HG02798 (cell line): ENCODE results near the gene KHDRBS2.

Source experiments
- ATAC-seq: cut with Tn5 transposase; IDR thresholded peaks from one replicate; pipeline ENCODE4 v1.9.1; 2021; ENCODE audit warnings: mild to moderate bottlenecking; ENCODE audit not compliant: unreplicated experiment, poor library complexity

Gene KHDRBS2

GRCh38 chr6:62042429-62042828, 243.6 kb downstream of the KHDRBS2 start:
- no peak for ATAC-seq

- ATAC-seq = no peak
These were observed 246.4 kb downstream of the KHDRBS2 start for GRCh38 chr6:62039605-62040004.

DNA sequence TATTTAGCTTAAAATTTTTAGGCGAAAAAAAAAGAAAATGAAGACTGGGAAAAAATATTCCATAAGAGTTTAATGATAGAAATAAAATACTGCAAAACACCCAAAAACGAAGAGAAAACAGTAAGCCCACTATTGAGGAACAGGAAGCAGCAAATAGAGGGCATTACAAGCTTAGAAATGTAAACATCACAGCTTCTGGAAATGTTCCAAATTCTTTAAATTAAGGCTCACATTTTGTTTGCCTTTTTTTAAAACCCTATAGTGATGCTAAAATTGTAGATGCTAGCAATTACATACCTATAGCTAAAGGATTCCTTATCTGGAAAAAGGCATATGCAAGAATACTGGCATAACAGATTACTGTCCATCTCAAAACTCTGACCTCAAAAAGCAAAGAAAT, 248.6 kb downstream of the KHDRBS2 start:
- no peak for ATAC-seq

DNA sequence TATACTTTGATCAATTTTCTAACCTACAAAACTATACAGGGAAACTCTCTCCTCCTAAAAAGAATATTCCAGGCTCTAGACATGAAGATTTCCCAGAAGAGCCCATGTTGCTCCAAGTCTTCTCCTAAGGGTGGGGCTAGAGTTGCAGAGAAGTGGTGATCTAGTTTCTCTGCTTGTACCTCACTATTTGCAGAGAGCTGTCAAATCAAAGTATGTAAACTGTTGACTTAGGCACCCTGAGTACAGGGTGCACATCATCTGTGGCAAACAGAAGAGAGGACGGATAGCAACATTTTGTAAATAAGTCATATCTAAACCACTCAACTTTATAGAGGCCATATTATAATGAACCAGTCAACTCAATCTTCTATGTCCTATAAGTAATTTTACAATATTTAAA, 250.1 kb downstream of the KHDRBS2 start:
- ATAC-seq = no peak

DNA sequence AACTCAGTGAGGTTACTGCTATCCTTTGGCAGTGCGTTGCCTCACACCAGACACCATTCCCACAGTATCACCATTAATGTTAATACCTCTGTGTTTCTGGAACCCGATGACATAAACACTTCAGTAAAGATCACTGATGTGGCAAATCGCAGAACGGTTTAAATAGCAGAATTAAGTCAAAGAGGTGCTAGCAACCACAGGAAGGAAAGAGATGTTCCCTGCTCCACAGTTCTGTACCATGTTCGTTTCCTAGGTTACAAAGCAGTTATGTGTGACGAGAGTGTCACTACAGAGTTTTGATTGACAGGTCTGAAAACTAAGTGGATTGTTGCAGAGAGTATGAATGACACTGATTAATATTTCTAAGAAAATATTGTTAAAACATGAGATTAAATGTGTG, 272.3 kb downstream of the KHDRBS2 start:
- ATAC-seq = no peak

DNA sequence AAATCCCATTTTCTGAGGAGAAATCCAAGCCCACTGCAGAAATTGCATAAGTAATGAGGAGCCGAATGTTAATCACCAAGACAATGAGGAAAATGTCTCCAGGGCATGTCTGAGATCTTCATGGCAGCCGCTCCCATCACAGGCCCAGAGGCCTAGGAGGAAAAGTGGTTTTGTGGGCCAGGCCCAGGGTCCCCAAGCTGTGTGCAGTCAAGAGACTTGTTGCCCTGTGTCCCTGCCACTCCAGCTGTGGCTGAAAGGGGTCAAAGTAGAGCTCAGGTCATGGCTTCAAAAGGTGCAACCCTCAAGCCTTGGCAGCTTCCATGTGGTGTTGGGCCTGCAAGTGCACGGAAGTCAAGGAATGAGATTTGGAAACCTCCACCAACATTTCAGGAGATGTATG, 276.6 kb downstream of the KHDRBS2 start:
- ATAC-seq = no peak

DNA sequence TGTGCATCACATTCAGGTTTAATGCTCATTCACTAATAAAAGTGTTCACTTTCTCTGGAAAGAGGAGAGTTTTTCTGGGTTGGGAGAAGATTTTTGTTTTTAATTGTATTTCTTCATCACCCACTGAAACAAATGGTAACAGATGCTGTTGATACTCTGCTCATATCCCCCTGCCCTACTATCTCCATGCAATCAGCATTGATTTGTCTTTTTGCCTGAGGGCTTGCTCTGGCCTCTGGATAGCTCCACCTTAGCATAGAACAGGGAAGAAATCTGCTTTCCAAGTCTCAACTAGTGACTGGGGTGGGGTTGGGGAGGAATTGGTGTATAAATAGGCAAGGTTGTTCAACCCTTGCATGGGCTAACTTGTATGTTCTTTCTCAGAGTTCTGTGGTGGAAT, 296.4 kb downstream of the KHDRBS2 start:
- ATAC-seq = no peak

DNA sequence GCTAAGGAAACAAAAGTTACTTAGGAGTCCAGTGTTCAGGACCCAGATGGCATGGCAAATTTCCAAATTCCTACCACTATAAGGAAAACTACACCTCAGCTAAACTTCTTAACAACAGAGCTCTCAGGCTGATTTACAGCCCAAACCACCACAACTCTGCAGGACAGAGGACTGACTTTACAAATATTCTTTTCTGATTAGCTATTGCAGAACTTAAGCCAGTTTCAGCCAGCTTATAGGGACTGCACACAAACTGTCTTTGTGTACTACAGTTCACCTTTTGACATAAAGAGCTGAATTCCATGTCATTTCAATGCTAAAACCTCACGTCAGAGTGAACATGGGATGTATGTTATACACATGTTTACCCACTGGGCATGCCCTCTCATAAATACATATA, 305.4 kb downstream of the KHDRBS2 start:
- no peak for ATAC-seq

DNA sequence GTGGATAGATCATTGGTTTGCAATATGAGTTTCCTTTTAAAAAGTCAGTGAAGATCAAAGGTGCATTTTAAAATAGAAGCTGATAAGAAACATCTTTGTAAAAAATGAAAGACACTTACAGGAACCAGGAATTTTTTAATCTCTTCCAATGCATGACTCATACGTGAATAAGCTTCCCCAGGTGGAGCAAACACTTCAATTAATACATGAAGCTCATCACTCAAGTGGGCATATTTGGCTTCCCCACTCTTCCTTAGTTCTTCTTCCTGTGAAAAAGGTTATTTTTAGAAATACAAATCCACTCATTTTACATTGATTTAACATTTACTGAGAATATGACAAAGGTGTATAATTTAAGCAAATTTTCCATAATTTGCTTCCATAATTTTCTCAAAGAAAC, 308.1 kb downstream of the KHDRBS2 start:
- ATAC-seq = no peak

- ATAC-seq = no peak
These were observed 308.9 kb downstream of the KHDRBS2 start for GRCh38 chr6:61977099-61977498.

DNA sequence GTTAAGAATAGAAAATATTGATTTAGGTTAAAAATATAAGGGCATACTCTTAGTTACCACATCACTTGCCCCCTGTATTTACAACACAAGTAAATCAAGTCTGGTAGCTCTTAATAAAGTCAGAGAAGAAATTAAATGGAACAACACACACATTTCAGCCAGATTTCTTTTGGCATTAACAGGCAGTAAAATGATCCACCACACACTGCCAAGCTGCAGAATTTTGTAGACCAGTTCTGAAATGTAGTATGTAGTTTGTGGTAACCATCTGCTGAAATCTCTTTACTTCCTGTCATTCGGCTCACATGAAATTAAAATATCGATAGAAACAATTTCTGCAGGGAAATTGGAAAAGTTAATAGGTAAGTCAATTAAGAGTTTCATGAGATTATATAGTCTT, 326.8 kb downstream of the KHDRBS2 start:
- no peak for ATAC-seq

- ATAC-seq = no peak
These were observed 332.2 kb downstream of the KHDRBS2 start for GRCh38 chr6:61953851-61954250.

DNA sequence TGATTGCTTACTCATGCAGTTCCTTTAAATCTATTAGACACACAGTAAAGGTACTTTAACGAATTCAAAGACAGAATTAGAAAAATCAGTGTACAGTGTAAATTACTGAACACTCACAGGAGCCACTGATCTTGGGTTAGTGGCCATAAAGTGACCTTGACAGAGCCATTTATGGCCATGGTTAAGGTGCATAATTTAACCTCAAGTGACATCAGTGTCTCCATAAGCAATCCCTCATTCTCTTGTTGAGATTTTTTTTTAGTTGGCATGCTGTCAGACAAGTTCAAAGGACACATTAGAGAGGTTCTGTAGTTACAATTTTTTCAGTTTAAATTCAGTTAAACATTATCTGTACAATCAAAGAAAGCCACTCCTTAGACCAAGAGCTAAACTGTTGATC, 334.4 kb downstream of the KHDRBS2 start:
- no peak for ATAC-seq

DNA sequence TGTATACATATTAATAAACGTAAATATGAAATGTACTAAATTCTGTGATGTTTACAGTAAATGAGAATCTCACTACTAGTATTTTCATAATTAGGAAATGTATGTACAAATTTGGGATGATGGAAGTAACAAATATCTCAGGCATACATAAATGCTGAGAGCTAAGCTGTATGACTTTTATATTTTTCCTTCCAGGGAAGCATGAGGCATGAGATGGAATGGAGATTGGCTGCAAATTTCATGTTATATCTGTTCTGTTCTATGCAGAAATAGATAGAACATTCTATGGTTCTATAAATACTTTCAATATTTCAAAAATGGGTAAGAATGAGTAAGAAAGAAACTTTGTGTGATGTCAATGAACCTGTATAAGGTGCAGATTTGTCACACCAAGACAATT, 335.2 kb downstream of the KHDRBS2 start:
- ATAC-seq = no peak

- ATAC-seq = no peak
These were observed 336.1 kb downstream of the KHDRBS2 start for GRCh38 chr6:61949971-61950370.

GRCh38 chr6:61949161-61949560, 336.9 kb downstream of the KHDRBS2 start:
- ATAC-seq = no peak

GRCh38 chr6:61947311-61947947, 338.6 kb downstream of the KHDRBS2 start:
- ATAC-seq = no peak

DNA sequence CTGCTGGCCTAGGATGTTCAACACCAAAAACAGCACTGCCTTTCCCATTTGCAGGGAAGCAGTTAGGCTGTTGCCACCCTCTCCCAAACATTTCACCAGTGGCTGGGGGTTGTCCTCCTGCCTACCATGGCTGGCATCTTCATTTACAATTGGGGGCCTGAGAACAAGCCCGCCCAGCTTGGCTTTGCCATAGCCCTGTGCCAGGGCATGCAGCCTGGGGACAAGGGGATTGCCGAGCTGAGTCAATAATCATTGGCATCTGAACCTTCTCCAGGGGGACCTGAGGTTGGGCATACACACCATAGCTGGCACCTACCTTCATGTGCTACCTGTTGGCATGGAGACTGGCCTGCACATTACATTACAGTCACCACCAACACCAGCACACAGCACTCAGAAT, 345.1 kb downstream of the KHDRBS2 start:
- ATAC-seq = no peak

DNA sequence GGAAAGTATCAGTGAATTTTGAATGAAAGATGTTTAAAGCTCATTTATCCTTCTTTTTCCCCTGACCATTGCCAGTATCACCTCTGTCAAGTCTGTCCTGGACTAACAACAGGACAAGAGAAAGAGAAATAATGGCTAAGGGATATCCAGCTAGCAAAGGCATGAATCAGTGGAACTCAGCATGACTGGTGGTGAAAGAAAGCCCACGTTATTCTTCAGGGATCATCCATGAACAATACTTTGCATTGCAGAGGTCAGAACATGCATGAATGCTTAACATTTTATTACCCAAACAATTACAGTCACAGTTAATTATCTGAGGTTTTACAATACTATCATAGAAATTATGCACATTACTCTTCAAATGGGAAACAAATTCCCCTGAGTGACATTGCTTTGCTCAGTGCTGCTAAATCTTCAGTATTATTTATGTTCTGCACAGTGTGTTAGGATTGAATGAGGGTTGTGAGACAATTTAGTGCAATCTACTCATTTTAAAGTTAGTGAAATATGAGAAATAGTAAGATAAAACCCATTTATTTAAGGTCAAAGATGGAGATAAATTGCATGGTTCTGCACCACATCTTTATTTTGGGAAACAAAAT, 350.7 kb downstream of the KHDRBS2 start:
- no peak for ATAC-seq

- no peak for ATAC-seq
These were observed 376.5 kb downstream of the KHDRBS2 start for GRCh38 chr6:61909486-61909885.

GRCh38 chr6:61901748-61902147, 384.3 kb downstream of the KHDRBS2 start:
- no peak for ATAC-seq

GRCh38 chr6:61894536-61894935, 391.5 kb downstream of the KHDRBS2 start:
- ATAC-seq = no peak
